Measurements from ENCODE around the gene CRYBG2. TPM values are rescaled to one million over a fixed set of nuclear protein-coding genes. Genes with fewer than 3 reads are reported as not detected.
"Not testable (repeated sequence)": the region's sequence is repeated elsewhere in the genome, so short reads cannot be mapped to it uniquely, and the experiment has no call there.

The CRYBG2 gene
- total RNA-seq, 1 donor from 2014 or later = 6.3 TPM

GRCh38 chr1:26378879-26379251 is 24.9 kb upstream of the CRYBG2 start:
- H3K27ac Mint-ChIP-seq (ENCODE audit: unreplicated experiment) = no peak overlapping the region
- DNase-seq (ENCODE audit: low read depth, low spot score) = no peak
- no peaks in the 10 kb centered on the region for H3K36me3 Mint-ChIP-seq (ENCODE audit: low read depth)
- H3K4me1 Mint-ChIP-seq = peaks cover 24% of the 10 kb centered on the region
- TF ChIP-seq CTCF (conservative IDR thresholded peaks at IDR 0.05) = no peak
- H3K4me3 Mint-ChIP-seq = no peak overlapping the region
- H3K9me3 Mint-ChIP-seq = no peaks in the 10 kb centered on the region
- no peaks in the 10 kb centered on the region for H3K27me3 Mint-ChIP-seq (ENCODE audit: low read depth)

GRCh38 chr1:26378088-26378878 is 24.4 kb upstream of the CRYBG2 start:
- no peaks in the 10 kb centered on the region for H3K36me3 Mint-ChIP-seq (ENCODE audit: low read depth)
- H3K27ac Mint-ChIP-seq (ENCODE audit: unreplicated experiment) = peak overlapping the region; percentile 62
- H3K4me1 Mint-ChIP-seq = peaks cover 28% of the 10 kb centered on the region
- no peak for TF ChIP-seq CTCF (conservative IDR thresholded peaks at IDR 0.05)
- H3K9me3 Mint-ChIP-seq = no peaks in the 10 kb centered on the region
- DNase-seq (ENCODE audit: low read depth, low spot score) = no peak
- H3K4me3 Mint-ChIP-seq = no peak overlapping the region
- no peaks in the 10 kb centered on the region for H3K27me3 Mint-ChIP-seq (ENCODE audit: low read depth)

DNA sequence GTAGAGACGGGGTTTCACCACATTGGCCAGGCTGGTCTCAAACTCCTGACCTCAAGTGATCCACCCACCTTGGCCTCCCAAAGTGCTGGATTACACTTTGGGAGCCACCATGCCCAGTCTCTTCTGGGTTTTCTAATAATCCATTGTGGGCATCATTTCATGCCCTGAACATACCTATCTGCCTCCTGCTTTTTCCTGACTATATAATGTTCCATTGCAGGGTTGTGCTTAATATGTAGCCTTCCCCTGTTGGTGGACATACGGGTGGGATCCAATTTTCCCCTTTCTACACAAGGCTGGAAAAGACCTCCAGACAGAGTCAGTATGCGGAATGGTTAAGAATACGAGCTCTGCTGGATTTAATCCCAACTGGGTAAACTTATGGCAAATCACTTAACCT is 22.1 kb upstream of the CRYBG2 start:
- H3K4me1 Mint-ChIP-seq = peaks cover 28% of the 10 kb centered on the region
- H3K27ac Mint-ChIP-seq (ENCODE audit: unreplicated experiment) = peak overlapping the region; percentile 50
- H3K4me3 Mint-ChIP-seq = no peak overlapping the region
- DNase-seq (ENCODE audit: low read depth, low spot score) = no peak
- TF ChIP-seq CTCF (conservative IDR thresholded peaks at IDR 0.05) = no peak
- H3K36me3 Mint-ChIP-seq (ENCODE audit: low read depth) = no peaks in the 10 kb centered on the region
- peaks cover under 1% of the 10 kb centered on the region for H3K9me3 Mint-ChIP-seq
- no peaks in the 10 kb centered on the region for H3K27me3 Mint-ChIP-seq (ENCODE audit: low read depth)

- DNase-seq (ENCODE audit: low read depth, low spot score) = no peak
- Mint-ChIP-seq H3K27me3 (ENCODE audit: low read depth) (no peaks in the 10 kb centered on the region), H3K9me3 (peaks cover 4% of the 10 kb centered on the region), H3K36me3 (ENCODE audit: low read depth) (no peaks in the 10 kb centered on the region), H3K4me3 (no peak overlapping the region), H3K4me1 (peaks cover 28% of the 10 kb centered on the region), H3K27ac (ENCODE audit: unreplicated experiment) (no peak overlapping the region)
- TF ChIP-seq CTCF (conservative IDR thresholded peaks at IDR 0.05) = no peak
Observed at GRCh38 chr1:26375081-26375480, 21.2 kb upstream of the CRYBG2 start.

- H3K4me3 Mint-ChIP-seq; H3K9me3 Mint-ChIP-seq; H3K36me3 Mint-ChIP-seq (ENCODE audit: low read depth); DNase-seq (ENCODE audit: low read depth, low spot score); H3K27me3 Mint-ChIP-seq (ENCODE audit: low read depth); H3K27ac Mint-ChIP-seq (ENCODE audit: unreplicated experiment): not testable (repeated sequence)
- H3K4me1 Mint-ChIP-seq = peaks cover 28% of the 10 kb centered on the region
Observed at GRCh38 chr1:26374361-26374760, 20.4 kb upstream of the CRYBG2 start.

GRCh38 chr1:26373789-26374188 is 19.9 kb upstream of the CRYBG2 start:
- Mint-ChIP-seq H3K36me3 (ENCODE audit: low read depth) (no peaks in the 10 kb centered on the region), H3K27me3 (ENCODE audit: low read depth) (no peaks in the 10 kb centered on the region), H3K9me3 (peaks cover 4% of the 10 kb centered on the region), H3K4me1 (peaks cover 28% of the 10 kb centered on the region), H3K27ac (ENCODE audit: unreplicated experiment) (no peak overlapping the region), H3K4me3 (no peak overlapping the region)
- no peak for TF ChIP-seq CTCF (conservative IDR thresholded peaks at IDR 0.05)
- DNase-seq (ENCODE audit: low read depth, low spot score) = no peak
